Epithelial cell of esophagus (primary cell): Measurements from ENCODE around the gene XRCC1.

Source experiments
- DNase-seq: peaks from one replicate; pipeline ENCODE4 v3.0.0; 2010; ENCODE audit warnings: low read depth
- H3K4me3 ChIP-seq: 2 replicates; pipeline ENCODE4 v1.5.1; 2011; ENCODE audit warnings: mild to moderate bottlenecking, low read length, control low read depth
- CTCF ChIP-seq: IDR thresholded peaks from 2 replicates; pipeline ENCODE4 v1.5.1; 2011; ENCODE audit warnings: low read depth, mild to moderate bottlenecking, low read length, control low read depth, inconsistent platforms; ENCODE audit not compliant: insufficient read depth; ENCODE audit errors: missing control alignments

Gene XRCC1

DNA sequence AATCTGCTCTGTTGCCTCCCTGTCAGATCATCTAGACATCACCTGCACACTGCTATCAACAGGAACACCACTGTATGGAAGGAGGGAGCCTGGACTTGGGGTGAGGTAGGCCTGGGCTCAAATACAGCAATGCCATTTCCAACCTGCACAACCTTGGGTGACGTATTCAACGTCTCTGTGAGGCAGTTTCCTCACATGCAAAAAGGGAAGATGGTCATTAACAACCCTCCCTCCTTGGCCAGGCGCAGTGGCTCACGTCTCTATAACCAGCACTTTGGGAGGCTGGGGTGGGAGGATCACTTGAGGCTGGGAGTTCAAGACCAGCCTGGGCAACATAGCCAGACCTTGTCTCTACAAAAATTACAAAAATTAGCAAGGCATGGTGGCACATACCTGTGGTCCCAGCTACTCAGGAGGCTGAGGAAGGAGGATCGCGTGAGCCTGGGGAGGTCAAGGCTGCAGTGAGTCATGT lies 13.1 kb downstream of the XRCC1 start:
- no peak overlapping the region for H3K4me3 ChIP-seq
- DNase-seq, result no peak
- TF ChIP-seq CTCF, result no peak

DNA sequence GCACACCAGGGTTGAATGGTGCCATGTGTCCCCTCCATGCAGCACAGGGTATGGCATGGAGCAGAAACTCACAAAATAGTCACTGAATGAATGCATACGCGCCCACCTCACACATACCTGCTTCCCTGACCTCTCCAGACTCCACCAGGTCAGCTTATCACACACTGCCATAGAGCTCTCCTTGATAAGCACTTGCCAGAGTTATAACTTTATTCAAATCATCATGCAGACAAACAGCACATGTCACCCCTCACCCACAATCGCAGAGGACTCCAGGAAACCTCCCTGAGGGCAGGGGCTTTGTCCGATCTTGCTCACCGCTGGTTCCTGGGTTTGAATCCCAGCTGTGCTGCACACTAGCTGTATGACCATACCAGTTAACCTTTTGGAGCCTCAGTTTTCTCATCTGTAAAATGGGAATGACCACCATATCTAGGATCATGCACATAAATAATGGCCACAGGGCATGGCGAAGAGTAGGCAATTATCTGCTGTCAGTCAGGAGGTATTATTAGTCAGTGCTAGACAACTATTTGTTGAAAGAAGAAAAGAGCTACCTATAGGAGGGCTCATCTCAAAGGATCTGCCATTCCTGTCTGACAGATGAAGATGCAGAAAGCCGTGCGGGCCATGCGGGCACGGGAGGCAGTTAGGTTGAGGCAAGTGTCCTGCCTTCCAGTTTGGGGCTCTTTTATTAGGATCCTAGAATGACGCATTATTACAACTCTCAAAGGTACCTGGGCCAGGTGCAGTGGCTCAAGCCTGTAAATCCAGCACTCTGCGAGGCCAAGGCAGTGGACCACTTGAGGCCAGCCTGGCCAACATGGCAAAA lies 14.0 kb downstream of the XRCC1 start:
- DNase-seq, result no peak
- no peak overlapping the region for H3K4me3 ChIP-seq
- TF ChIP-seq CTCF, result no peak

- no peak for TF ChIP-seq CTCF
- no peak overlapping the region for H3K4me3 ChIP-seq
- DNase-seq, result peak; percentile 24
Measured at GRCh38 chr19:43560687-43561086, 14.6 kb downstream of the XRCC1 start.

DNA sequence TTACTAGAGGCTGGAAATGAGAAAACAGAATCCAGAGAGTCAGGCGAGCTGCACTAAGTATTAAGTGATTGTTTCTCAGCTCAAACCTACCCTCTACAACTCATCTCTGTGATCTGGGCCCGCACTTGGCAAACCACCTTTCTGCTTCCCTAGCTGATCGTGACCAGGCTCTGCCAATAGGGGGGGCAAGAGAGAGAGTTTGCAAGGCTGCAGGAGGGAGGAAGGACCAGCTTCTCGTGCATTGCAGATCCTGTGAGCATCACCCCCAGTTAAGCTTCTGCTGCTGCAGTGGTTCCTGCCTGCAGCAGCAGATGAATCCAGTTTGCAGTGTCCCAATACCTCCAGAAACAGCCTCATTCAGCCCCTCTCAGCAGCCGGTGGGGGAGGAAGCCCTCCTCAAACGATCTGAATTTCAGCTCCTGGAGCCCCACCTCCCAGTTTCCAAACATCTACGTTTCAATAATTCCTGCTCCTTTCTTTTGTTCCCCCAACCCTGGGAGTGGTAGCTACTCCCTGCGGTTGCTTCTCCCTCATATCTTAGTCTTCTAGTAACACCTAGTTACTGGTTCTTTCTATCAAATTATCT lies 20.0 kb downstream of the XRCC1 start:
- TF ChIP-seq CTCF, result peak; percentile 92
- DNase-seq, result peak; percentile 80
- H3K4me3 ChIP-seq, result no peak overlapping the region

DNA sequence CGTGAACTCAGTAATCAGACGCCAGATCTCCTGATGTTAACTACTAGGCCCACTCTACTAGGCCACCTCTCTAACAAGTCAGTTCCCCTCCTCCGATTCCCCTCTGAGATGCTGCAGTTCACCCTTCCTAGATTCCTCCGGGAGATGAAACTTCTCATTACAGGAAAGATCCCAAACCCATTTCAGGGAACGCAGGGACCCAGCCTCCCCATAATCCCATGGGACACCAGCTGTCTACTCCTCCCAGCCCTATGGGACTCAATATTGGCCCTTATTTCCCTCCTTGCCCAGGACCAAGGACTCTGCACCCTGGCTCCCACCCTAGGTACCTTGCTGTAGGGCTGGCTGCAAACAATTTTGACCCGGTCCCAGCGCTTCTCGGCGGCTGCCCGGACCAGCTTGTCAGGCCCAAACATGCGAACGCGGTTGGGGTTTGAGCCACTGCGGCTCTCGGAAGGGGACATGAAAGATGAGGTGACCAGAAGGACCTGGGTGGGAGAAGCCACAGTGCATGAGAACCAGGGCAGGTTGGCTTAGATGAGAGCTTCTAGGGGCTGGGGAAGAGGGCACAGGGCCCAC lies 20.9 kb downstream of the XRCC1 start:
- H3K4me3 ChIP-seq, result no peak overlapping the region
- DNase-seq, result no peak
- TF ChIP-seq CTCF, result no peak

GRCh38 chr19:43553656-43554055 lies 21.7 kb downstream of the XRCC1 start:
- TF ChIP-seq CTCF, result no peak
- DNase-seq, result no peak
- H3K4me3 ChIP-seq, result no peak overlapping the region

DNA sequence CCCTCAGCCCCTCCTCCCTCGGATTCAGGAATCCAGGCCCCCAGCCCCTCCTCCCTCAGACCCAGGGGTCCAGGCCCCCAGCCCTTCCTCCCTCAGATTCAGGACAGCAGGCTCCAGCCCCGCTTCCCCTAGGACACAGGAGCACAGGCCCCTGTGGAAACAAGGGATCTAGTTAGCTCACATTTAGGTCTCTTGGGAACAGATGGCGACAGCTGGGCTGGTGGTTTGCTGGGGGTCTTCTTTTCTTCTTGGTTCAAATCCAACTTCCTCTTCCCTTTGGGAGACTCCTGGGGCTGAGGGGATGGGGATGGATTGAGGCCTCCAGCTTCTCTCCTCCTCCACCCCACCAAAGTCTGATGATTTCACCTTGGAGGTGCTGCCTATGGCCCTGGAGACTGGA lies 22.7 kb downstream of the XRCC1 start:
- no peak overlapping the region for H3K4me3 ChIP-seq
- TF ChIP-seq CTCF, result no peak
- no peak for DNase-seq
